Astrocyte (in vitro differentiated cells and primary cell): ENCODE measurements around the gene BCAR1. TPM values are rescaled to one million over a fixed set of nuclear protein-coding genes. Genes with fewer than 3 reads are reported as not detected.
A peak's percentile ranks its signal among the peaks of the same experiment; 100 is the strongest.

ENCODE experiments used
- DNase-seq: peaks from one replicate; pipeline ENCODE4 v3.0.0-alpha.2; 2010; ENCODE audit warnings: low read depth
- FAIRE-seq: peaks from 2 replicates; lab custom pipeline; 2011; peaks lifted over from hg19 to GRCh38; lab: Jason Lieb, UNC
- H2AFZ ChIP-seq: 2 replicates; pipeline ENCODE4 v1.6.0; 2012; ENCODE audit warnings: low read depth, low read length, inconsistent platforms
- H3K27ac ChIP-seq: 2 replicates; pipeline ENCODE4 v1.5.1; 2011; ENCODE audit warnings: low read depth, low read length, inconsistent platforms
- H3K27me3 ChIP-seq: 2 replicates; pipeline ENCODE4 v1.6.0; 2011; ENCODE audit warnings: low read length, inconsistent platforms; ENCODE audit not compliant: insufficient read depth
- H3K36me3 ChIP-seq: 2 replicates; pipeline ENCODE4 v1.5.1; 2011; ENCODE audit warnings: low read length, inconsistent platforms; ENCODE audit not compliant: insufficient read depth
- H3K4me1 ChIP-seq: 2 replicates; pipeline ENCODE4 v1.5.1; 2011; ENCODE audit warnings: low read length, inconsistent platforms; ENCODE audit not compliant: insufficient read depth
- H3K4me2 ChIP-seq: 2 replicates; pipeline ENCODE4 v1.6.0; 2012; ENCODE audit warnings: low read length, inconsistent platforms
- H3K4me3 ChIP-seq: 2 replicates; pipeline ENCODE4 v1.5.1; 2011; ENCODE audit warnings: low read depth, mild to moderate bottlenecking, low read length, inconsistent platforms; ENCODE audit not compliant: insufficient read depth
- H3K79me2 ChIP-seq: 2 replicates; pipeline ENCODE4 v1.6.0; 2012; ENCODE audit warnings: mild to moderate bottlenecking, low read length, inconsistent platforms; ENCODE audit not compliant: insufficient read depth
- H3K9ac ChIP-seq: 2 replicates; pipeline ENCODE4 v1.6.0; 2012; ENCODE audit warnings: mild to moderate bottlenecking, low read length, inconsistent platforms
- H3K9me3 ChIP-seq: 2 replicates; pipeline ENCODE4 v1.5.1; 2012; ENCODE audit warnings: low read depth, mild to moderate bottlenecking, low read length, inconsistent platforms; ENCODE audit not compliant: insufficient read depth
- H4K20me1 ChIP-seq: 2 replicates; pipeline ENCODE4 v1.6.0; 2012; ENCODE audit warnings: low read length, inconsistent platforms; ENCODE audit not compliant: insufficient read depth
- H3K27ac Mint-ChIP-seq: one replicate; pipeline ENCODE4 v1.8.0; 2021; ENCODE audit warnings: mild to moderate bottlenecking, mixed read lengths; ENCODE audit not compliant: unreplicated experiment
- H3K27me3 Mint-ChIP-seq: one replicate; pipeline ENCODE4 v1.8.0; 2021; ENCODE audit warnings: low read depth, mixed read lengths; ENCODE audit not compliant: unreplicated experiment
- H3K36me3 Mint-ChIP-seq: one replicate; pipeline ENCODE4 v1.8.0; 2021; ENCODE audit warnings: low read depth, mixed read lengths; ENCODE audit not compliant: unreplicated experiment
- H3K4me1 Mint-ChIP-seq: one replicate; pipeline ENCODE4 v1.8.0; 2021; ENCODE audit warnings: low read depth, mixed read lengths; ENCODE audit not compliant: unreplicated experiment
- H3K4me3 Mint-ChIP-seq: one replicate; pipeline ENCODE4 v1.8.0; 2021; ENCODE audit warnings: mild to moderate bottlenecking, moderate library complexity, mixed read lengths; ENCODE audit not compliant: unreplicated experiment
- H3K9me3 Mint-ChIP-seq: one replicate; pipeline ENCODE4 v1.8.0; 2021; ENCODE audit warnings: mild to moderate bottlenecking, mixed read lengths; ENCODE audit not compliant: unreplicated experiment
- CTCF ChIP-seq: IDR thresholded peaks from 2 replicates; pipeline ENCODE4 v1.5.1; 2011; ENCODE audit warnings: low read depth, mild to moderate bottlenecking, inconsistent platforms, low read length, moderate library complexity; ENCODE audit not compliant: insufficient read depth
- EZH2 ChIP-seq: IDR thresholded peaks from 2 replicates; pipeline ENCODE4 v1.6.1; 2012; ENCODE audit warnings: mild to moderate bottlenecking, low read length, inconsistent platforms; ENCODE audit not compliant: insufficient read depth
- total RNA-seq: library from RNA; stranded (reverse); gene quantifications from 2 replicates; pipeline ENCODE4 v1.2.1, GENCODE V29; 2021

Gene BCAR1
- total RNA-seq, 1 donor from 2014 or later = 296 TPM

GRCh38 chr16:75230471-75231110, 20.8 kb downstream of the BCAR1 start:
- Histone ChIP-seq H2AFZ (no peak overlapping the region), H3K4me2 (no peak overlapping the region), H3K9ac (peak overlapping the region; percentile 29), H4K20me1 (peaks cover 82% of the 10 kb centered on the region), H3K79me2 (peaks cover 55% of the 10 kb centered on the region), H3K27me3 (no peaks in the 10 kb centered on the region), H3K4me1 (peaks cover 11% of the 10 kb centered on the region), H3K27ac (no peak overlapping the region), H3K36me3 (peaks cover 35% of the 10 kb centered on the region), H3K4me3 (no peak overlapping the region), H3K9me3 (no peaks in the 10 kb centered on the region)
- DNase-seq (no peak), FAIRE-seq (no peak)
- Mint-ChIP-seq H3K36me3 (peaks cover 3% of the 10 kb centered on the region), H3K9me3 (no peaks in the 10 kb centered on the region), H3K4me1 (peaks cover 24% of the 10 kb centered on the region), H3K27me3 (no peaks in the 10 kb centered on the region), H3K4me3 (no peak overlapping the region), H3K27ac (peak overlapping the region; percentile 84)
- TF ChIP-seq EZH2 (no peak), CTCF (no peak)

- no peak for FAIRE-seq
- H3K4me2 ChIP-seq = no peak overlapping the region
- no peak overlapping the region for H3K27ac Mint-ChIP-seq
- peaks cover 7% of the 10 kb centered on the region for H3K4me1 ChIP-seq
- no peak overlapping the region for H3K4me3 Mint-ChIP-seq
- H3K27ac ChIP-seq = no peak overlapping the region
- no peak overlapping the region for H3K4me3 ChIP-seq
- peaks cover 78% of the 10 kb centered on the region for H4K20me1 ChIP-seq
- H3K79me2 ChIP-seq = peaks cover 43% of the 10 kb centered on the region
- H3K9me3 ChIP-seq = no peaks in the 10 kb centered on the region
- H3K4me1 Mint-ChIP-seq = peaks cover 24% of the 10 kb centered on the region
- no peaks in the 10 kb centered on the region for H3K27me3 ChIP-seq
- H3K36me3 ChIP-seq = peaks cover 28% of the 10 kb centered on the region
- H3K9ac ChIP-seq = no peak overlapping the region
- TF ChIP-seq EZH2 = no peak
- TF ChIP-seq CTCF = no peak
- H3K36me3 Mint-ChIP-seq = peaks cover 2% of the 10 kb centered on the region
- H2AFZ ChIP-seq = no peak overlapping the region
- H3K27me3 Mint-ChIP-seq = no peaks in the 10 kb centered on the region
- DNase-seq = no peak
- H3K9me3 Mint-ChIP-seq = no peaks in the 10 kb centered on the region
These were observed 22.0 kb downstream of the BCAR1 start for GRCh38 chr16:75229172-75230031.
